ENCODE results near the gene ITPA. TPM values are rescaled to one million over a fixed set of nuclear protein-coding genes. Genes with fewer than 3 reads are reported as not detected.

The ITPA gene
- total RNA-seq, 1 donor from 2014 or later = 62.3 TPM

DNA sequence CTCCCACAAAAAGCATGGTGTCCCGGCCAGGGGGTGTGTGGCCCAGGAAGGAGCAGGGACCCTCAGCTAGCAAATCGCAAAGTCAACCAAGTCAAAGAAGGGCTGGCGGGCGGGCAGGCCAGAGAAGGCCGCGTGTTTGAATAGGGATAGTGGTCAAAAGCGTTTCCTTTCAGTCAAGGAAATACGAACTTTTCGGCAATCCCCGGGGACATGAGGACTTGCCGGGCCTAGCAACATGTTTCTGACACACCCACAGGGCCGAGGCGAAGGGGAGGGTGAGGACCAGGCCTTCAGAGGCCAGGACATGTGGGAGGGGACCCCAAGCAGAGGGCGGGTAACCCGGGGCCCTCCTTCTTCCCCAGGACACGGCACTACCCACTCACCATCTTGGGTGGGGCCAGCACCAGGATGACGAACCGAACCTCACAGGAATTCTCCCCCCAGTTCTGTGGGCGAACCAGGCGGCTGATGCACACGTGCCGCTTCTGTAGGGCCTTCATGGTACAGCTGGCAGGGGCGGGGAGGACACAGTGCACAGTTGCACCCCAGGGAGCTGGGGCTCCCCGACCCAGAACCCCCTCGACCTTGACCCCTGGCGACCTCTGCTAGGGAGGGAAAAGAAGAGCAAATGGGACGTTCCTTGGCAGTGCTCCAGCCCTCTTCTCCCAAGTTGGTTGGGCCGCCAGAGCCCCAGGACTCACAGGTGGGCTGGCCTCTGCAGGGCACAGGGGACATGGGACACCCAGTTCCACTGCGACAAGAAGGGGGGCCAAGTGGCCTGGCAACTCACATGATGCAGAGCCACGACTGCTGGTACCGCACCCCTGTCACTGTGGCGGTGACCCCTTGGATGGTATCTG lies 24.1 kb downstream of the ITPA start:
- Mint-ChIP-seq H3K4me1 (ENCODE audit: low read depth) (no peaks in the 10 kb centered on the region), H3K9me3 (ENCODE audit: low read depth) (no peaks in the 10 kb centered on the region), H3K27me3 (peaks cover 37% of the 10 kb centered on the region), H3K36me3 (ENCODE audit: insufficient read depth) (no peaks in the 10 kb centered on the region), H3K27ac (no peak overlapping the region), H3K4me3 (ENCODE audit: low read depth) (no peak overlapping the region)
- DNase-seq (ENCODE audit: low spot score, unreplicated experiment) = no peak
- TF ChIP-seq, protein P1, sequence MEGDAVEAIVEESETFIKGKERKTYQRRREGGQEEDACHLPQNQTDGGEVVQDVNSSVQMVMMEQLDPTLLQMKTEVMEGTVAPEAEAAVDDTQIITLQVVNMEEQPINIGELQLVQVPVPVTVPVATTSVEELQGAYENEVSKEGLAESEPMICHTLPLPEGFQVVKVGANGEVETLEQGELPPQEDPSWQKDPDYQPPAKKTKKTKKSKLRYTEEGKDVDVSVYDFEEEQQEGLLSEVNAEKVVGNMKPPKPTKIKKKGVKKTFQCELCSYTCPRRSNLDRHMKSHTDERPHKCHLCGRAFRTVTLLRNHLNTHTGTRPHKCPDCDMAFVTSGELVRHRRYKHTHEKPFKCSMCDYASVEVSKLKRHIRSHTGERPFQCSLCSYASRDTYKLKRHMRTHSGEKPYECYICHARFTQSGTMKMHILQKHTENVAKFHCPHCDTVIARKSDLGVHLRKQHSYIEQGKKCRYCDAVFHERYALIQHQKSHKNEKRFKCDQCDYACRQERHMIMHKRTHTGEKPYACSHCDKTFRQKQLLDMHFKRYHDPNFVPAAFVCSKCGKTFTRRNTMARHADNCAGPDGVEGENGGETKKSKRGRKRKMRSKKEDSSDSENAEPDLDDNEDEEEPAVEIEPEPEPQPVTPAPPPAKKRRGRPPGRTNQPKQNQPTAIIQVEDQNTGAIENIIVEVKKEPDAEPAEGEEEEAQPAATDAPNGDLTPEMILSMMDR (IDR thresholded peaks at IDR 0.05; ENCODE audit: unreplicated experiment) = no peak

DNA sequence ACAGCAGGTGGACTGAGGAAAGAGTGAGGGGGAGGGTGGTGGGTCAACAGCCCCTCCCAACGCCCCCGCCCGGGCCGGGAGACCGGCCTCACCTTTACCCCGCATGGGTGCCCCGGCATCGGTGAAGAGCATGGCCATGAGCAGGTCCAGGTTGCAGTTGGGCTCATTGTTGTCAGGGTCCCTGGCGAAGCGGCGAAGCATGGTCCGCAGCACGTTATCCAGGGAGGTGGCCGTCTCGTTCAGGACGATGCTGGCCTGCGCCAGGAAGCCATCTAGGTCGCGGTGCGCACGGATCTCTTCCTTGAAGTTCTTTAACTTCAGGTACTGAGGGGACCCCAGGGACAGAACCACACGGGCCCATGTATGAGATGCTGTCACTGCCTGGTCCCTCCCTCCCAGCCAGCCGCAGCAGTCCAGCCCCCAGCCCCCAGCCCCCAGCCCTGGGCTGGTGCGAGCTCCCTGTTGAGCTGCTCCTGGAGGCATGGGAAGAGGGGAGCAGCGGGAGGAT lies 24.7 kb downstream of the ITPA start:
- Mint-ChIP-seq H3K4me3 (ENCODE audit: low read depth) (no peak overlapping the region), H3K27me3 (peaks cover 40% of the 10 kb centered on the region)

DNA sequence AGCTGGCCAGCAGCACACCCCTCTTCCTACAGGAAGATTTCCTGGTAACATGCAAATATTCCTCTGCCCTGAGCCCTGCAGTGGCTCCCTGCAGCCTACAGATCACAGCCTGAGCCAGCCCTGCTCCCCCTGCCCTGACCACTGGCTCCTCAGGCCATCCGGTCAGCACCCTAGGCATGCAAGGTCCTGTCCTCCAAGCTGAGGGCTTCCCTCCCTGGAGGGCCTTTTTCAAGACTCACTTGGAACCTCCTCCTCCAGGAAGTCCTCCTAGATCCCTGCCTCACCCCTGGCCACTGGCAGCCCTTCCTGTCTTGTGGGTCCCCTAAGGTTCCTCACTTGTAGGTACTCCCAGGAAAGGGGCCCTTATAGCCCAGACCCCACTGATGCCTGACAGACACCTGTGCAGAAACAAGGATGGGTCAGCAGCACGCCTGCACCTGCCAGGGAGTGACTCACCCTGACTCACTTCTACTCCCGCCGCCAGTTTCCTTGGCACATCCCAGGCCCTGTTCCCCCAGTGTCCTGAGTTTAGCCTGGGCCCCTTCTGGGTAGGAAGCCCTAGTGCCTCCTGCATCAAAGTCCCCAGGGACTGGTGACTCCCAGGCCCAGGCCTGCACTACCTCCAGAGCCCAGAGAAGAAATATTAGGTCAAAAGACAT lies 26.5 kb downstream of the ITPA start:
- Mint-ChIP-seq H3K27ac (no peak overlapping the region), H3K4me1 (ENCODE audit: low read depth) (peaks cover 6% of the 10 kb centered on the region), H3K4me3 (ENCODE audit: low read depth) (no peak overlapping the region), H3K27me3 (peaks cover 54% of the 10 kb centered on the region), H3K36me3 (ENCODE audit: insufficient read depth) (no peaks in the 10 kb centered on the region), H3K9me3 (ENCODE audit: low read depth) (no peaks in the 10 kb centered on the region)
- no peak for DNase-seq (ENCODE audit: low spot score, unreplicated experiment)
- TF ChIP-seq, protein P1 (IDR thresholded peaks at IDR 0.05; ENCODE audit: unreplicated experiment) = no peak

More for the DNA sequence above, 24.7 kb downstream of the ITPA start:
- TF ChIP-seq, protein P1 (IDR thresholded peaks at IDR 0.05; ENCODE audit: unreplicated experiment) = no peak
- no peaks in the 10 kb centered on the region for H3K9me3 Mint-ChIP-seq (ENCODE audit: low read depth)
- no peak overlapping the region for H3K27ac Mint-ChIP-seq
- DNase-seq (ENCODE audit: low spot score, unreplicated experiment) = no peak
- H3K4me1 Mint-ChIP-seq (ENCODE audit: low read depth) = no peaks in the 10 kb centered on the region
- H3K36me3 Mint-ChIP-seq (ENCODE audit: insufficient read depth) = no peaks in the 10 kb centered on the region

DNA sequence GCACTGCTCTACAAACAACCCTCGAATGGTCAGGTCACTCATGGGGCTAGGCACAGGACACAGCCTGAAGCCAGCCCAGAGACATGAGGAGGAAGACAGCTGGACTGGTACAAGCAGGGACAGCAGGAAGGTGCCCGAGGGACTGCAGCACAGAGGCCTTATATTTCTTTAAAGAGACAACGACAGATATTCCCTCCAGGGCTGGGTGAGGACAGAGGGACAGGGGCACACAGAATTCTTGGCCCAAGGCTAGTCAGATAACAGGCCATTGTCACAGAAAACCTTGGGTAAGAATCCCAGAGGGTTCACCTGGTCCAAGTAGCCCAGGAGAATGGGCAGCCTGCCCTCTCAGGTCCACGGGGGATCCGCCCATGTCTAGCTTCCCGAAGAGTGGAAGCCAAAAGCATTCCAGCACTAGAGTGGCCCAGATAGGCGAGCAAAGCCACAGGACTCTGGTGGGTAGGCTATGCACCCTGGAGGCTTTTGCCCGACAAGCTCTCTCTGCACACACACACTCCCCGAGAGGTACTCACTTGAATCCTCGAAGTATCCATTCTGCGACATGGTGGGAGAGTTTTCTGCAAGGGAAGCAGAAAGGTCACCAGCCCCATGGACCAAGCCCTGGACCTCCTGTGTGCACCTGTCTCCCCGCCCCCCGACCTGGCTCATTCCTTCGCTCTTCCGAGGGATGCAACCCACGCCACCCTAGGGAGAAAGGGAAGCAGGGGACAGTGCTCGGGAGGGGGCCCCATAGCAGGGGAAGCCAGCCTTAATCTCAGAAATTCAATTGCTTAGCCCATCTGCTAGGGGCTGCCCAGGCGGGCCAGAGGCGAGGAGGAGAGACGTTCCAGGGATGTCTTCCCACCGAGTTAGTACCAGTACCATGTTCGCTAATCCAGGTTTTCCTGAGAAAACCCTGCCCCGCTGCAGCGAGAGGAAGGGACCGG lies 28.0 kb downstream of the ITPA start:
- Mint-ChIP-seq H3K36me3 (ENCODE audit: insufficient read depth) (no peaks in the 10 kb centered on the region), H3K4me3 (ENCODE audit: low read depth) (peak overlapping the region; percentile 40), H3K27ac (no peak overlapping the region), H3K9me3 (ENCODE audit: low read depth) (no peaks in the 10 kb centered on the region), H3K4me1 (ENCODE audit: low read depth) (peaks cover 6% of the 10 kb centered on the region), H3K27me3 (peaks cover 67% of the 10 kb centered on the region)
- no peak for DNase-seq (ENCODE audit: low spot score, unreplicated experiment)
- TF ChIP-seq, protein P1 (IDR thresholded peaks at IDR 0.05; ENCODE audit: unreplicated experiment) = no peak

Measured in progenitor cell of endocrine pancreas (in vitro differentiated cells).